H1 (cell line): ENCODE measurements around the gene SIRT3.

Source experiments
- CBX5 ChIP-seq: fragments of 300-800, 300-1000 bp; sonication (generic); IDR thresholded peaks from 2 replicates; pipeline ENCODE4 v1.7.1; 2016; ENCODE audit warnings: antibody characterized with exemption, low read length, low read depth
- EP300 ChIP-seq, 2 experiments: IDR thresholded peaks; 1 replicate in 1 of 2; 2 replicates in 1 of 2; pipeline ENCODE4 v1.6.1; 2011 to 2012; ENCODE audit warnings: low read depth in 2 of 2, low read length in 2 of 2, mild to moderate bottlenecking in 2 of 2, borderline replicate concordance in 1 of 2, inconsistent platforms in 1 of 2, moderate library complexity in 1 of 2
- KDM5A ChIP-seq: fragments of 200-600 bp; IDR thresholded peaks from 2 replicates; pipeline ENCODE4 v1.7.1; 2012; ENCODE audit warnings: mild to moderate bottlenecking, low read length, inconsistent platforms, mixed read lengths
- MAFK ChIP-seq: IDR thresholded peaks from 2 replicates; pipeline ENCODE4 v1.6.1; 2012; ENCODE audit warnings: low read depth, mild to moderate bottlenecking, improper control_type of control experiment, low read length
- PHF8 ChIP-seq: fragments of 200-600 bp; sonication (generic); conservative IDR thresholded peaks from 2 replicates; pipeline ENCODE4 v1.7.1; 2012; ENCODE audit warnings: low read depth, mild to moderate bottlenecking, inconsistent platforms, low read length, moderate library complexity
- POLR2A ChIP-seq, 2 experiments: IDR thresholded peaks; 1 replicate in 1 of 2; 2 replicates in 1 of 2; pipeline ENCODE4 v1.6.1; 2011; ENCODE audit warnings: low read depth in 2 of 2, low read length in 2 of 2, mild to moderate bottlenecking in 2 of 2; ENCODE audit errors: control extremely low read depth in 1 of 2
- ZNF274 ChIP-seq: IDR thresholded peaks from 2 replicates; pipeline ENCODE4 v1.7.0; 2012; ENCODE audit warnings: low read length, borderline replicate concordance; ENCODE audit errors: extremely low read depth
- TF ChIP-seq, protein P1 (sequence below), 3 experiments: IDR thresholded peaks; 1 replicate in 2 of 3; 2 replicates in 1 of 3; pipeline versions ENCODE4 v1.5.1 to v1.6.1; 2011; ENCODE audit warnings: low read length in 3 of 3, mild to moderate bottlenecking in 3 of 3, inconsistent platforms in 2 of 3, low read depth in 1 of 3, moderate library complexity in 1 of 3; ENCODE audit not compliant: insufficient read depth in 1 of 3; ENCODE audit errors: control extremely low read depth in 1 of 3

DNA sequence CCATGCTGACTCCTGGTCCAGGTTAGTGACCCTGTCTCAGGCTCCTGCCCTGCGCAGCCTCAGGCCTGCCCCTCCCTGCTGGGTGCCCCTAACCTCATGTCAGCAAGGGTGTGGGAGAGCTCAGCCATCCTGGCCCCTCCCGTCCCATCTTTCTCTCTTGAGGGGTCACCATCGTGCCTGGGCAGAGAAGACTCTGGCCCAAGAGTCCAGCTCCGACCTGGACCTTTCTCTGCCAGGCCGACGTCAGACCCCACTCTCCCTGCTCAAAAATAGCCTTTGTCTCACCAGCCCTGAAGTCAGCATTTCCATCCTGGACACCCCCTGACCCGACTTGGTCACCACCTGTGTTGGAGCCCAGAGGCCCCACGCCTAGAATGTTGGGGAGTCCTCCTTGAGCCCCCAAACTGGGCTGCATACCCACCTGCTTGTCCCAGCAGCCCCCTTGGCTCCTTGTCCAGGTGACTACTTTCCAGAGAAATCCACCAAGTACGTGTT lies 38.4 kb downstream of the SIRT3 start:
- no peak for TF ChIP-seq ZNF274
- no peak for TF ChIP-seq CBX5
- TF ChIP-seq, protein P1, sequence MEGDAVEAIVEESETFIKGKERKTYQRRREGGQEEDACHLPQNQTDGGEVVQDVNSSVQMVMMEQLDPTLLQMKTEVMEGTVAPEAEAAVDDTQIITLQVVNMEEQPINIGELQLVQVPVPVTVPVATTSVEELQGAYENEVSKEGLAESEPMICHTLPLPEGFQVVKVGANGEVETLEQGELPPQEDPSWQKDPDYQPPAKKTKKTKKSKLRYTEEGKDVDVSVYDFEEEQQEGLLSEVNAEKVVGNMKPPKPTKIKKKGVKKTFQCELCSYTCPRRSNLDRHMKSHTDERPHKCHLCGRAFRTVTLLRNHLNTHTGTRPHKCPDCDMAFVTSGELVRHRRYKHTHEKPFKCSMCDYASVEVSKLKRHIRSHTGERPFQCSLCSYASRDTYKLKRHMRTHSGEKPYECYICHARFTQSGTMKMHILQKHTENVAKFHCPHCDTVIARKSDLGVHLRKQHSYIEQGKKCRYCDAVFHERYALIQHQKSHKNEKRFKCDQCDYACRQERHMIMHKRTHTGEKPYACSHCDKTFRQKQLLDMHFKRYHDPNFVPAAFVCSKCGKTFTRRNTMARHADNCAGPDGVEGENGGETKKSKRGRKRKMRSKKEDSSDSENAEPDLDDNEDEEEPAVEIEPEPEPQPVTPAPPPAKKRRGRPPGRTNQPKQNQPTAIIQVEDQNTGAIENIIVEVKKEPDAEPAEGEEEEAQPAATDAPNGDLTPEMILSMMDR (IDR thresholded peaks at IDR 0.05; ENCODE audit: control extremely low read depth in 1 of 3, insufficient read depth in 1 of 3, low read depth in 1 of 3, low read length in 3 of 3), result no peak
- no peak for TF ChIP-seq MAFK
- no peak for TF ChIP-seq POLR2A (IDR thresholded peaks at IDR 0.05; ENCODE audit: control extremely low read depth in 1 of 2, low read depth in 2 of 2, low read length in 2 of 2)
- no peak for TF ChIP-seq EP300 (IDR thresholded peaks at IDR 0.05; ENCODE audit: borderline replicate concordance in 1 of 2, low read depth in 2 of 2, low read length in 2 of 2)
- TF ChIP-seq KDM5A, result no peak
- TF ChIP-seq PHF8, result no peak
